GM12878 (cell line): ENCODE measurements around the gene BCAS3.

Experiments
- ASH2L ChIP-seq: fragments of 300-600, 200-600 bp; sonication (generic); IDR thresholded peaks from 2 replicates; pipeline ENCODE4 v1.6.1; 2017; ENCODE audit warnings: low read depth, mild to moderate bottlenecking, borderline replicate concordance
- BMI1 ChIP-seq: fragments of 450-650 bp; IDR thresholded peaks from 2 replicates; pipeline ENCODE4 v1.6.1; 2016; ENCODE audit warnings: mild to moderate bottlenecking, moderate library complexity, borderline replicate concordance
- CTCF ChIP-seq, 3 experiments: IDR thresholded peaks in 2 of 3; conservative IDR thresholded peaks in 1 of 3; 2 replicates each; pipeline ENCODE4 v1.5.1; 2011; ENCODE audit warnings: low read depth in 3 of 3, low read length in 3 of 3, mild to moderate bottlenecking in 3 of 3, control low read depth in 2 of 3, moderate library complexity in 2 of 3, inconsistent platforms in 1 of 3, mixed read lengths in 1 of 3; ENCODE audit not compliant: control insufficient read depth in 2 of 3, insufficient read depth in 1 of 3; ENCODE audit errors: extremely low read depth in 1 of 3
- EZH2 ChIP-seq: IDR thresholded peaks from 2 replicates; pipeline ENCODE4 v1.6.1; 2012; ENCODE audit warnings: low read depth, mild to moderate bottlenecking, control low read depth, inconsistent platforms, low read length, borderline replicate concordance; ENCODE audit not compliant: control insufficient read depth
- POLR2A ChIP-seq: IDR thresholded peaks from 2 replicates; pipeline ENCODE4 v1.6.1; 2011; ENCODE audit warnings: low read depth, mild to moderate bottlenecking, low read length
- RAD21 ChIP-seq: IDR thresholded peaks from 2 replicates; pipeline ENCODE4 v1.6.1; 2011; ENCODE audit warnings: mild to moderate bottlenecking, low read depth, low read length, moderate library complexity; ENCODE audit not compliant: insufficient read depth

- TF ChIP-seq ASH2L (no peak), CTCF (IDR thresholded peaks at IDR 0.05 in 2 of 3, conservative IDR thresholded peaks at IDR 0.05 in 1 of 3; ENCODE audit: control insufficient read depth in 2 of 3, extremely low read depth in 1 of 3, insufficient read depth in 1 of 3, low read depth in 3 of 3, low read length in 3 of 3) (no peak), RAD21 (no peak), BMI1 (no peak), EZH2 (no peak), POLR2A (no peak)
Observed at GRCh38 chr17:61135782-61136181, 458.1 kb downstream of the BCAS3 start.
